HepG2 (cell line): ENCODE measurements around the gene ATP4A. TPM values are rescaled to one million over a fixed set of nuclear protein-coding genes. Genes with fewer than 3 reads are reported as not detected.

ENCODE experiments used
- ARNT2 ChIP-seq: sonication (generic); formaldehyde crosslinking; IDR thresholded peaks from 2 replicates; pipeline ENCODE4 v1.8.0; 2022; ENCODE audit warnings: mild to moderate bottlenecking, low read depth, missing genetic modification reagents, moderate library complexity
- CREB3 ChIP-seq: sonication (generic); formaldehyde crosslinking; IDR thresholded peaks from 2 replicates; pipeline ENCODE4 v1.5.0; 2020; ENCODE audit warnings: missing genetic modification reagents
- FOXP1 ChIP-seq, 2 experiments: fragments of 450-650 bp in 1 of 2; IDR thresholded peaks; 2 replicates each; pipeline ENCODE4 v1.6.1; 2017 to 2018; ENCODE audit warnings: antibody characterized with exemption in 1 of 2
- GABPA ChIP-seq, 2 experiments: IDR thresholded peaks; 2 replicates each; pipeline ENCODE4 v1.6.1; 2011 to 2016; ENCODE audit warnings: low read depth in 2 of 2, low read length in 1 of 2, missing biosample characterization in 1 of 2, missing genetic modification characterization in 1 of 2
- GLI4 ChIP-seq: sonication (generic); formaldehyde crosslinking; IDR thresholded peaks from 2 replicates; pipeline ENCODE4 v1.5.1; 2020; ENCODE audit warnings: missing genetic modification reagents, mild to moderate bottlenecking, moderate library complexity, borderline replicate concordance
- MED8 ChIP-seq: sonication (generic); formaldehyde crosslinking; IDR thresholded peaks from 2 replicates; pipeline ENCODE4 v1.8.1; 2023; ENCODE audit warnings: mild to moderate bottlenecking, missing genetic modification reagents; ENCODE audit not compliant: insufficient replicate concordance
- MTF1 ChIP-seq: sonication (generic); formaldehyde crosslinking; IDR thresholded peaks from 2 replicates; pipeline ENCODE4 v1.5.0; 2020; ENCODE audit warnings: missing genetic modification reagents
- NCOR1 ChIP-seq: fragments of 200-600 bp; sonication (generic); IDR thresholded peaks from 2 replicates; pipeline ENCODE4 v1.7.0; 2017; ENCODE audit warnings: antibody characterized with exemption, low read length, borderline replicate concordance
- NFE2L2 ChIP-seq: fragments of 150-350 bp; IDR thresholded peaks from 2 replicates; pipeline ENCODE4 v1.6.1; 2014; ENCODE audit warnings: low read length
- PITX1 ChIP-seq: sonication (generic); formaldehyde crosslinking; IDR thresholded peaks from 2 replicates; pipeline ENCODE4 v1.5.1; 2020; ENCODE audit warnings: mild to moderate bottlenecking, missing genetic modification reagents
- POGK ChIP-seq: sonication (generic); formaldehyde crosslinking; conservative IDR thresholded peaks from 2 replicates; pipeline ENCODE4 v1.8.0; 2022; ENCODE audit warnings: mild to moderate bottlenecking, moderate library complexity, missing genetic modification reagents
- PTBP1 ChIP-seq: fragments of 200-400 bp; formaldehyde crosslinking; IDR thresholded peaks from 2 replicates; pipeline ENCODE4 v1.6.1; 2018; ENCODE audit warnings: low read length, low read depth; ENCODE audit not compliant: poor library complexity, severe bottlenecking
- RBM22 ChIP-seq: fragments of 200-400 bp; formaldehyde crosslinking; optimal IDR thresholded peaks from 2 replicates; pipeline ENCODE3; 2017; ENCODE audit warnings: mild to moderate bottlenecking, low read length, moderate library complexity
- SIN3B ChIP-seq: fragments of 150-350 bp; IDR thresholded peaks from 2 replicates; pipeline ENCODE4 v1.6.1; 2014; ENCODE audit warnings: low read length
- THYN1 ChIP-seq: sonication (generic); formaldehyde crosslinking; IDR thresholded peaks from 2 replicates; pipeline ENCODE4 v1.8.1; 2023; ENCODE audit warnings: low read depth, mild to moderate bottlenecking, moderate library complexity, missing genetic modification reagents, borderline replicate concordance
- WIZ ChIP-seq: sonication (generic); formaldehyde crosslinking; IDR thresholded peaks from 2 replicates; pipeline ENCODE4 v1.5.1; 2020; ENCODE audit warnings: mild to moderate bottlenecking, missing genetic modification reagents
- XRCC5 ChIP-seq: fragments of 200-400 bp; formaldehyde crosslinking; optimal IDR thresholded peaks from 2 replicates; pipeline ENCODE3; 2017; ENCODE audit warnings: mild to moderate bottlenecking, low read length
- ZFP36L2 ChIP-seq: sonication (generic); formaldehyde crosslinking; IDR thresholded peaks from 2 replicates; pipeline ENCODE4 v1.4.0; 2020; ENCODE audit warnings: missing genetic modification reagents
- ZKSCAN8 ChIP-seq: IDR thresholded peaks from 2 replicates; pipeline ENCODE4 v1.6.1; 2016; ENCODE audit warnings: borderline replicate concordance, missing genetic modification reagents, missing compliant biosample characterization
- ZMYM4 ChIP-seq: sonication (generic); formaldehyde crosslinking; IDR thresholded peaks from 2 replicates; pipeline ENCODE4 v1.8.1; 2023; ENCODE audit warnings: mild to moderate bottlenecking, missing genetic modification reagents
- ZNF275 ChIP-seq: sonication (generic); formaldehyde crosslinking; IDR thresholded peaks from 2 replicates; pipeline ENCODE4 v1.8.0; 2022; ENCODE audit warnings: missing genetic modification reagents, mild to moderate bottlenecking, inconsistent platforms, borderline replicate concordance
- ZNF354B ChIP-seq: sonication (generic); formaldehyde crosslinking; IDR thresholded peaks from 2 replicates; pipeline ENCODE4 v1.8.0; 2022; ENCODE audit warnings: mild to moderate bottlenecking, missing genetic modification reagents
- ZNF432 ChIP-seq: sonication (generic); formaldehyde crosslinking; IDR thresholded peaks from 2 replicates; pipeline ENCODE4 v1.5.0; 2020; ENCODE audit warnings: missing genetic modification reagents, mild to moderate bottlenecking, borderline replicate concordance
- ZNF543 ChIP-seq: sonication (generic); formaldehyde crosslinking; IDR thresholded peaks from 2 replicates; pipeline ENCODE4 v1.4.0; 2020; ENCODE audit warnings: mild to moderate bottlenecking, missing genetic modification reagents
- ZNF772 ChIP-seq: sonication (generic); formaldehyde crosslinking; IDR thresholded peaks from 2 replicates; pipeline ENCODE4 v1.5.0; 2020; ENCODE audit warnings: mild to moderate bottlenecking, missing genetic modification reagents
- polyA plus RNA-seq, 8 experiments: library from polyadenylated mRNA; depleted of rRNA in 3 of 8; stranded (reverse) in 7 of 8; unstranded in 1 of 8; fragments of >200 nt; fragmentation: Illumina TruSeq in 4 of 8; extraction: Trizol in 4 of 8; gene quantifications; 2 replicates each; pipeline versions ENCODE4 v1.2.1 to v1.2.3, GENCODE V29; 2011 to 2016; ENCODE audit warnings: low read depth in 4 of 8, missing spikeins in 1 of 8, mixed read lengths in 1 of 8; ENCODE audit not compliant: insufficient read depth in 1 of 8
- total RNA-seq, 5 experiments: library from RNA; depleted of rRNA; stranded (reverse); fragments of >200 nt; fragmentation: Illumina TruSeq; extraction: Trizol; gene quantifications; 2 replicates each; pipeline ENCODE4 v1.2.3, GENCODE V29; 2016; ENCODE audit warnings: low read depth in 1 of 5
- TF ChIP-seq, protein P1 (sequence below): sonication (generic); formaldehyde crosslinking; conservative IDR thresholded peaks from 2 replicates; pipeline ENCODE4 v1.5.0; 2020; ENCODE audit warnings: missing genetic modification reagents

Gene ATP4A
- total and polyA plus RNA-seq, 2 of the 13 experiments (the other 11 are each of a cell fraction or from before 2014, with no cell fraction given), result 0.08 to 0.11 TPM

DNA sequence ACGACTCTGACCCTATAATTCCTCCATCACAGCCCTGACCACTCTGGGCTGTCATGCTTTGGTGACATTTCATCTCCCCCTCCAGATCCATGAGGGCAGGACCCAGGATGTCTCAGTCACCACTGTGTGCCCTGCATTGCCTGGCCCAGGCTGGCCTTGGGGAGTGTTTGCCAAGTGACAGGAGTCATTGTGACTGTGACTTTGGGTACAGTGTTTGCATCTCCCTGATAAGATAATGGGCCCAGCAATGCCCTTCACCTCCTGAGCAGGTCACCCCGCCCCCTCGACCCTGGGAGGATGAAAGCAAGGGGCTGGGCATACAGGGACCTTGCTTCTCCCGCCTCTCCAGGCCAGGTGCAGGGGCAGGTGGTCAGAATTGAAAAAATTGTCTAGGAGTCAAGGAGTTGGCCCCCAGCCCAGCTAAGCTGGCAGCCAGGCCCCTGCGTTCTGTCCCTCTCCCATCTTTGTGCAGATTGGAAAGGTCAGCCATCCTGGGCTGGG, 5.9 kb upstream of the ATP4A start (continued):
- no peak for TF ChIP-seq PTBP1
- no peak for TF ChIP-seq MTF1 (CRISPR knock-in tag)
- TF ChIP-seq FOXP1 (IDR thresholded peaks at IDR 0.05), result no peak
- TF ChIP-seq FOXP1 (CRISPR knock-in tag; IDR thresholded peaks at IDR 0.05), result peak; percentile 19; the same call in 1 of the 2 replicates
- no peak for TF ChIP-seq ZNF275
- TF ChIP-seq ZKSCAN8, result 0 out of 2 replicates have a peak, but pooled peaks have one; percentile 43
- TF ChIP-seq THYN1 (CRISPR knock-in tag), result no peak
- TF ChIP-seq ZNF772 (CRISPR knock-in tag), result peak; percentile 54; the same call in 1 of the 2 replicates
- TF ChIP-seq MED8 (CRISPR knock-in tag), result peak; percentile 50
- no peak for TF ChIP-seq ZNF543
- no peak for TF ChIP-seq WIZ
- no peak for TF ChIP-seq ZNF354B
- TF ChIP-seq ZNF432 (CRISPR knock-in tag), result no peak
- no peak for TF ChIP-seq RBM22
- TF ChIP-seq, protein P1, sequence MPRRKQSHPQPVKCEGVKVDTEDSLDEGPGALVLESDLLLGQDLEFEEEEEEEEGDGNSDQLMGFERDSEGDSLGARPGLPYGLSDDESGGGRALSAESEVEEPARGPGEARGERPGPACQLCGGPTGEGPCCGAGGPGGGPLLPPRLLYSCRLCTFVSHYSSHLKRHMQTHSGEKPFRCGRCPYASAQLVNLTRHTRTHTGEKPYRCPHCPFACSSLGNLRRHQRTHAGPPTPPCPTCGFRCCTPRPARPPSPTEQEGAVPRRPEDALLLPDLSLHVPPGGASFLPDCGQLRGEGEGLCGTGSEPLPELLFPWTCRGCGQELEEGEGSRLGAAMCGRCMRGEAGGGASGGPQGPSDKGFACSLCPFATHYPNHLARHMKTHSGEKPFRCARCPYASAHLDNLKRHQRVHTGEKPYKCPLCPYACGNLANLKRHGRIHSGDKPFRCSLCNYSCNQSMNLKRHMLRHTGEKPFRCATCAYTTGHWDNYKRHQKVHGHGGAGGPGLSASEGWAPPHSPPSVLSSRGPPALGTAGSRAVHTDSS, result no peak
- peak; percentile 81; the same call in 1 of the 2 replicates for TF ChIP-seq PITX1 (CRISPR knock-in tag)
- TF ChIP-seq ARNT2 (CRISPR knock-in tag), result no peak
- peak; percentile 71; the same call in 1 of the 2 replicates for TF ChIP-seq POGK (CRISPR knock-in tag)
- TF ChIP-seq ZFP36L2 (CRISPR knock-in tag), result no peak
- TF ChIP-seq XRCC5, result peak; percentile 42
- TF ChIP-seq SIN3B, result no peak
- peak; percentile 88 for TF ChIP-seq ZMYM4 (CRISPR knock-in tag)
- no peak for TF ChIP-seq NFE2L2
- no peak for TF ChIP-seq GLI4 (CRISPR knock-in tag)
- TF ChIP-seq CREB3, result no peak
- TF ChIP-seq GABPA (IDR thresholded peaks at IDR 0.05; ENCODE audit: low read depth, low read length), result no peak
- no peak for TF ChIP-seq GABPA (CRISPR knock-in tag; IDR thresholded peaks at IDR 0.05; ENCODE audit: low read depth)
- TF ChIP-seq NCOR1, result no peak
